Measurements from ENCODE around the gene GSK3B. TPM values are rescaled to one million over a fixed set of nuclear protein-coding genes. Genes with fewer than 3 reads are reported as not detected.

GSK3B gene
- total and polyA plus RNA-seq, 8 donors = 4.4 to 20.7 (median 11.2) TPM

DNA sequence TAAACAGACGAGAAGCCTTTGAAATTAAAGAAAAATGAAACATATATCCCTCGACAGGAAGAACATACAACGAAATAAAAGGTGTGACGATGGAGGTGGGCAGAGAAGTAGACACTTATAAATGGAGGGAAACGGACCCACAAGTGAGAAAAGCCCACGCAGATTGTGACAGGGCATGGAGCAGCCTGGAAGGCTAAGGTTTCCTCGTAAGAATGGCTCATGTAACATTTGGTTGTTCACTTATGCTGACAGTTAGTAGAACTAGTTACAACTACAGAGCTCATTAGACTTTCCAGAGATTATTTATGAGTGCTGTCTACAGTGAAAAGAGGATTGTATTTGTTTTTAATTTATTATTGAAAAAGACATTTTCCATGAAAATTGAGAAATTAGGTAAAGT, 229.8 kb downstream of the GSK3B start:
- DNase-seq (no peak), ATAC-seq (no peak), FAIRE-seq (no peak)
- intact Hi-C loops (cut with DNase I) = no loop called here
- 95 to 98% methylated on average over 7 of the region's 7 CpGs for WGBS, 2 donors
- Histone ChIP-seq H3K9me3 (no peaks in the 10 kb centered on the region), H3K4me3 (no peak overlapping the region), H3K27ac (no peak overlapping the region), H3K27me3 (no peaks in the 10 kb centered on the region), H3K4me1 (no peaks in the 10 kb centered on the region), H3K36me3 (peaks cover 0 to 14% (median 3%) of the 10 kb centered on the region in 3 donors)
- TF ChIP-seq, protein P1, sequence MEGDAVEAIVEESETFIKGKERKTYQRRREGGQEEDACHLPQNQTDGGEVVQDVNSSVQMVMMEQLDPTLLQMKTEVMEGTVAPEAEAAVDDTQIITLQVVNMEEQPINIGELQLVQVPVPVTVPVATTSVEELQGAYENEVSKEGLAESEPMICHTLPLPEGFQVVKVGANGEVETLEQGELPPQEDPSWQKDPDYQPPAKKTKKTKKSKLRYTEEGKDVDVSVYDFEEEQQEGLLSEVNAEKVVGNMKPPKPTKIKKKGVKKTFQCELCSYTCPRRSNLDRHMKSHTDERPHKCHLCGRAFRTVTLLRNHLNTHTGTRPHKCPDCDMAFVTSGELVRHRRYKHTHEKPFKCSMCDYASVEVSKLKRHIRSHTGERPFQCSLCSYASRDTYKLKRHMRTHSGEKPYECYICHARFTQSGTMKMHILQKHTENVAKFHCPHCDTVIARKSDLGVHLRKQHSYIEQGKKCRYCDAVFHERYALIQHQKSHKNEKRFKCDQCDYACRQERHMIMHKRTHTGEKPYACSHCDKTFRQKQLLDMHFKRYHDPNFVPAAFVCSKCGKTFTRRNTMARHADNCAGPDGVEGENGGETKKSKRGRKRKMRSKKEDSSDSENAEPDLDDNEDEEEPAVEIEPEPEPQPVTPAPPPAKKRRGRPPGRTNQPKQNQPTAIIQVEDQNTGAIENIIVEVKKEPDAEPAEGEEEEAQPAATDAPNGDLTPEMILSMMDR (IDR thresholded peaks at IDR 0.05) = no peak

- intact Hi-C loops (cut with DNase I) = no loop called here
- Histone ChIP-seq H3K4me1 (no peaks in the 10 kb centered on the region), H3K9me3 (no peaks in the 10 kb centered on the region), H3K27ac (no peak overlapping the region), H3K4me3 (no peak overlapping the region), H3K36me3 (peaks cover 0 to 14% (median 3%) of the 10 kb centered on the region in 3 donors), H3K27me3 (no peaks in the 10 kb centered on the region)
- FAIRE-seq (no peak), ATAC-seq (no peak), DNase-seq (no peak)
- WGBS, 2 donors = 96 to 100% methylated on average over 2 of the region's 2 CpGs
- TF ChIP-seq, protein P1 (IDR thresholded peaks at IDR 0.05) = no peak
Measured at GRCh38 chr3:119862616-119863015, 231.6 kb downstream of the GSK3B start.

DNA sequence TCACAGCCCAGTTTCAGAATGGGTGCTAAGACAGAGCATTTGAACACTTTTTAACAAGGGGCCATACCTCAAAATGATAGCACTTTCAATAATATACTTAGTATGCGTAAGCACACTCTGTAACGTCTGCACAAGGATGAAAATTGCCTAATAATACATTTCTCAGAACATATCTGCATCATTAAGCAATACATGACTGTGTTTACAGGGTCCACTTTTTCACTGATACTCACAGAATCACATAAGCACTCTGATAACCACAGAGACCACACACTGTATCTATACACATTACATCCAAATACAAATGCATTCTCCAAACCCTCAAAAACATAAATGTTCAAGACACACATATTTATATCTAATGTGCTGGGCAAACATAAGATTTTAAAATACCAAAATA, 232.6 kb downstream of the GSK3B start:
- TF ChIP-seq, protein P1 (IDR thresholded peaks at IDR 0.05) = no peak
- Histone ChIP-seq H3K4me3 (no peak overlapping the region), H3K36me3 (peaks cover 0 to 14% (median 3%) of the 10 kb centered on the region in 3 donors), H3K27ac (no peak overlapping the region), H3K4me1 (no peaks in the 10 kb centered on the region), H3K9me3 (no peaks in the 10 kb centered on the region), H3K27me3 (no peaks in the 10 kb centered on the region)
- ATAC-seq (no peak), FAIRE-seq (no peak), DNase-seq (no peak)
- 92 to 95% methylated on average over 2 of the region's 2 CpGs for WGBS, 2 donors
- intact Hi-C loops (cut with DNase I) = no loop called here

DNA sequence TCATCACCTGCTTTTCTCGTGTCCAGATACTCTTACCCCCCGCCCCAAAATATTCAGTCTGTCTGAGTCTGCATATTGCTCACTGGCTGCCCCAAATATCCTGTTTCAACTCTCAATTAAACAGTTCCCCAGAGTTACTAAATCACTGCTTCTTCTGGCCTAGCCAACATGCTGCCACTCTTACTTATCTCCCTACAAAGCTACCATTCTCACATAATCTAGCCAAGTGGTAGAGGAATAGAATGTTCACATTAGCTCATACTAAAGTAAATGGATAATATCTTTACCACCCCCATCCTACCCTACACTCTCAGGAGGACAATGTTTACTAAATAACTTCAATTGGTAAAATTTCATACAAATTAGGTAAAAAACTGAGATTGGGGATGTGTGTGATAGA, 234.5 kb downstream of the GSK3B start:
- TF ChIP-seq, protein P1 (IDR thresholded peaks at IDR 0.05) = no peak
- Histone ChIP-seq H3K4me3 (no peak overlapping the region), H3K9me3 (no peaks in the 10 kb centered on the region), H3K27me3 (no peaks in the 10 kb centered on the region), H3K4me1 (no peaks in the 10 kb centered on the region), H3K27ac (no peak overlapping the region), H3K36me3 (peaks cover 0 to 14% (median 3%) of the 10 kb centered on the region in 3 donors)
- 97 to 100% methylated on average over 2 of the region's 2 CpGs for WGBS, 2 donors
- ATAC-seq (no peak), FAIRE-seq (no peak), DNase-seq (no peak)
- intact Hi-C loops (cut with DNase I) = no loop called here

DNA sequence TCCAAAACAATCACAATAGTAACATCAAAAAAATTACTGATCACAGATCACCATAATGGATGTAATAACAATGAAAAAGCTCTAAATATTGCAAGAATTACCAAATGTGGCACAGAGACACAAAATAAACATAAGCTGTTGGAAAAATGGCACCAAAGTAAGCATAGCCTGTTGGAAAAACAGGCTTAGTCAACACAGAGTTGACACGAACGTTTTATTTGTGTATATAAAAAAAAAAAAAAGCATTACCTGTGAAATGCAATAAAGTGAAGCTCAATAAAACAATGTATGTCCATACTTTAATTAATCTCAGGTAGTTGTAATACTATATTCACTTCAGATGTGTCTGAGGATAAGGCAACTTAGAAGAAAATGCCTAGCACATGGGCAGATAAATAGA, 235.3 kb downstream of the GSK3B start:
- WGBS, 2 donors = 42% methylated on average over 2 of the region's 2 CpGs
- no peak for DNase-seq
- no peak for FAIRE-seq
- no peak for ATAC-seq
- peaks cover 0 to 14% (median 3%) of the 10 kb centered on the region in 3 donors for H3K36me3 ChIP-seq
- H3K4me1 ChIP-seq = no peaks in the 10 kb centered on the region
- H3K9me3 ChIP-seq = no peaks in the 10 kb centered on the region
- intact Hi-C loops (cut with DNase I) = no loop called here
- no peaks in the 10 kb centered on the region for H3K27me3 ChIP-seq
- TF ChIP-seq, protein P1 (IDR thresholded peaks at IDR 0.05) = no peak
- H3K4me3 ChIP-seq = no peak overlapping the region
- H3K27ac ChIP-seq = no peak overlapping the region

All from pancreas (tissue), 10 donors.